PC-9 (cell line): Measurements from ENCODE around the gene ABHD16B.

Experiments
- EZH2 ChIP-seq: fragments of 200-600 bp; sonication (generic); IDR thresholded peaks from 2 replicates; pipeline ENCODE4 v1.8.0; 2017; ENCODE audit warnings: antibody characterized with exemption, low read depth
- TF ChIP-seq, protein P1 (sequence below): fragments of 200-600 bp; sonication (generic); conservative IDR thresholded peaks from 2 replicates; pipeline ENCODE4 v1.6.1; 2017; ENCODE audit warnings: mixed run types, antibody characterized with exemption, mild to moderate bottlenecking, moderate library complexity

DNA sequence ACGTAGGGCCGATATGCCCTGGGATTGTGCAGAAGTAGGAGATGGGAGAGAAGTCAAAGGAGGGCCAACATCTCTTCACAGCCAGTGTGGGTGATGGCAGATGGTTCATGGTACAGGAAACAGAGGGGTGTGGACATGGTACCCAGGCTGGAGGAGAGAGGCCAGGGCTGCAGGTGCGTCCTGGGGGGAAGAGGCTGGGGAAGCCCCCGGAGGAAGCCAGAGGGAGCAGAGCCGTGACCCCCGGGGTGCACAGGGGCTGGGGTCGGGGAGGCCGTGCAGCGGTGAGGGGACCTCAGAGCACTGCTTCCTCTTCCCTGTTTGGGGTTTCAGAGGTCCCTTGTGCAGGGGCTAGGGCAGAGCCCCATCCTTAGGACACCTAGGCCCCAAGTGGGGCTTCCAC is 19.0 kb upstream of the ABHD16B start:
- TF ChIP-seq, protein P1, sequence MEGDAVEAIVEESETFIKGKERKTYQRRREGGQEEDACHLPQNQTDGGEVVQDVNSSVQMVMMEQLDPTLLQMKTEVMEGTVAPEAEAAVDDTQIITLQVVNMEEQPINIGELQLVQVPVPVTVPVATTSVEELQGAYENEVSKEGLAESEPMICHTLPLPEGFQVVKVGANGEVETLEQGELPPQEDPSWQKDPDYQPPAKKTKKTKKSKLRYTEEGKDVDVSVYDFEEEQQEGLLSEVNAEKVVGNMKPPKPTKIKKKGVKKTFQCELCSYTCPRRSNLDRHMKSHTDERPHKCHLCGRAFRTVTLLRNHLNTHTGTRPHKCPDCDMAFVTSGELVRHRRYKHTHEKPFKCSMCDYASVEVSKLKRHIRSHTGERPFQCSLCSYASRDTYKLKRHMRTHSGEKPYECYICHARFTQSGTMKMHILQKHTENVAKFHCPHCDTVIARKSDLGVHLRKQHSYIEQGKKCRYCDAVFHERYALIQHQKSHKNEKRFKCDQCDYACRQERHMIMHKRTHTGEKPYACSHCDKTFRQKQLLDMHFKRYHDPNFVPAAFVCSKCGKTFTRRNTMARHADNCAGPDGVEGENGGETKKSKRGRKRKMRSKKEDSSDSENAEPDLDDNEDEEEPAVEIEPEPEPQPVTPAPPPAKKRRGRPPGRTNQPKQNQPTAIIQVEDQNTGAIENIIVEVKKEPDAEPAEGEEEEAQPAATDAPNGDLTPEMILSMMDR: no peak
- no peak for TF ChIP-seq EZH2
